Mesodermal cell (in vitro differentiated cells): Measurements from ENCODE around the gene EPS8L2.

Experiments
- H3K27ac ChIP-seq: 2 replicates; pipeline ENCODE4 v1.7.0; 2013; ENCODE audit warnings: mild to moderate bottlenecking, low read depth, low read length, moderate library complexity; ENCODE audit not compliant: severe bottlenecking
- H3K36me3 ChIP-seq: 2 replicates; pipeline ENCODE4 v1.7.1; 2013; ENCODE audit warnings: mild to moderate bottlenecking, low read length, moderate library complexity; ENCODE audit not compliant: control insufficient read depth, insufficient read depth
- H3K4me1 ChIP-seq: one replicate; pipeline ENCODE4 v1.7.1; 2013; ENCODE audit warnings: mild to moderate bottlenecking, low read length; ENCODE audit not compliant: insufficient read depth, control insufficient read depth, poor library complexity, severe bottlenecking
- H3K4me3 ChIP-seq: 2 replicates; pipeline ENCODE4 v1.7.0; 2013; ENCODE audit warnings: low read length, control low read depth, mild to moderate bottlenecking; ENCODE audit not compliant: insufficient read depth, poor library complexity, severe bottlenecking; ENCODE audit errors: extremely low read depth
- H3K9me3 ChIP-seq: 2 replicates; pipeline ENCODE4 v1.7.1; 2013; ENCODE audit warnings: mild to moderate bottlenecking, low read length, moderate library complexity; ENCODE audit not compliant: control insufficient read depth
- WGBS, 2 experiments: methylation state at CpG; one replicate each; pipeline ENCODE4 v1.1.5; 2013; ENCODE audit warnings: missing lambda C conversion rate in 2 of 2; ENCODE audit not compliant: insufficient coverage in 2 of 2; 5-methylcytosine and 5-hydroxymethylcytosine counted together

Gene EPS8L2

DNA sequence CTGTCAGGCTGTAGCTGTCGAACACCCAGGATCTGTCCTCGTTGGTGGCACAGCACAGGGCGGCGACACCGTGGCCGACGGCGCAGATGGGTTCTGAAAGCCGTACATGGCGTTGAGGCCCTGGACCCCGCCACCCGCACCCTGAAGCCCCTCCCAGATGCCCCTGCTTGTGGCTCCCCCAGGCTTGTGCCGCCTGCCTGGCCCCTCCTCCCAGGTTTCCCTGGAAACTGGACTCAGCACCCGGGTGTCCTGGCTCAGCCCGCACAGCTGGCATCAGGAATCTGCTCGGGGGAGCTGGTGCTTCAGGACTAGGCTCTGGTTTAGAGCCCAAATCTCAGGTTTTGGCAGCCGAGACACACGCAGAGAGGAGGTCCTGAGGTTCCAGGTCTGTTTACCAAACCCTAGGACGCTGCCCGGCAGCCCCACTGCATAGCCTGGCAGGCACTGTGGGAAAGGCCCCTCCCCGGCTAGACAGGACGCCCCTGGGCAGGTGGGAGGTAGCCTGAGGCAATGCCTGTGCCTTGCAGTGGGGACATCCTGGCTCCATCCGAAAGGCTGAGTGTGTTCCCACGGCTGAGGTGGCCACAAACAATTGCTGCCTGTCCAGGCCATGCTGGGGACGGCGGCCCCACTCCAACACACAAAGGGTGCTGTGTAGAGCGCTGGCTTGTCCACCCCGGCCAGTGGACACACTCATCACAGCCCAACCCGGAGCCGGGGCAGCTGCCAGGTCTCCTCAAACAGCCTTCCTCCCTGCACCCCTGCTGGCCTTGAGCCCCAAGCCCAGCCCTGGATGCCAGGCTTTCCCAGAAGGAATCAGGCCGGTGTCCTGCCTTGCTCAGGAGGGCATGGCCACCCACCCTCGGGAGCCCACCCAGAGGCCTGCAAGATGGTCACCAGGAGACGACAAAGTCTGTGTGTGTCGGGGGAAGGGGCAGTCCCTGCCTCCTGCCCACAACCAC is 66.7 kb downstream of the EPS8L2 start:
- WGBS, 2 experiments: 89 to 90% methylated on average over 34 of the region's 34 CpGs
- Histone ChIP-seq H3K36me3 (peaks cover 60% of the 10 kb centered on the region), H3K4me1 (peaks cover 9% of the 10 kb centered on the region), H3K27ac (no peak overlapping the region), H3K4me3 (no peak overlapping the region), H3K9me3 (no peaks in the 10 kb centered on the region)

GRCh38 chr11:773425-773824 is 67.4 kb downstream of the EPS8L2 start:
- Histone ChIP-seq H3K36me3 (peaks cover 60% of the 10 kb centered on the region), H3K27ac (no peak overlapping the region), H3K4me3 (no peak overlapping the region), H3K4me1 (peaks cover 9% of the 10 kb centered on the region), H3K9me3 (no peaks in the 10 kb centered on the region)
- WGBS, 2 experiments: 93 to 100% methylated on average over 5 of the region's 5 CpGs

DNA sequence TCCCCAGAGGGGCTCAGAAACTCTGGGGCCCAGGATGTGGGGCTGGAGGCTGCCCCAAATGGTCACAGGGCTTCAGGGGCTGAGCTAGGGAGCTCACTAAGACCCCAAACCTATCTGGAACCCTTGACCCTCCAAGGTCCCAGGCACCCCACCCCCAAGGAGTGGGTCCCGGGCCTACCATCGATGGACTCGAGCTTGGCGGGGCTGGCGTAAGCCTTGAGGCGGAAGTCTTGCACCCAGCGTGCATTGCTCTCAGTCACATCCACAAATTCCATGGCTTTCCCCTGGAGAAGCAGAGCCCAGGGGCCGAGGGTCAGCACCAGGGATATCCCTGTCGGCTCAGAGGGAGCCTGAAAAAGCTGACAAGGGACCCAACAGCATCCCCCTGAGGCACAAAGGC is 67.8 kb downstream of the EPS8L2 start:
- Histone ChIP-seq H3K4me1 (peaks cover 9% of the 10 kb centered on the region), H3K9me3 (no peaks in the 10 kb centered on the region), H3K27ac (no peak overlapping the region), H3K4me3 (no peak overlapping the region), H3K36me3 (peaks cover 58% of the 10 kb centered on the region)
- 97 to 98% methylated on average over 9 of the region's 9 CpGs for WGBS, 2 experiments

DNA sequence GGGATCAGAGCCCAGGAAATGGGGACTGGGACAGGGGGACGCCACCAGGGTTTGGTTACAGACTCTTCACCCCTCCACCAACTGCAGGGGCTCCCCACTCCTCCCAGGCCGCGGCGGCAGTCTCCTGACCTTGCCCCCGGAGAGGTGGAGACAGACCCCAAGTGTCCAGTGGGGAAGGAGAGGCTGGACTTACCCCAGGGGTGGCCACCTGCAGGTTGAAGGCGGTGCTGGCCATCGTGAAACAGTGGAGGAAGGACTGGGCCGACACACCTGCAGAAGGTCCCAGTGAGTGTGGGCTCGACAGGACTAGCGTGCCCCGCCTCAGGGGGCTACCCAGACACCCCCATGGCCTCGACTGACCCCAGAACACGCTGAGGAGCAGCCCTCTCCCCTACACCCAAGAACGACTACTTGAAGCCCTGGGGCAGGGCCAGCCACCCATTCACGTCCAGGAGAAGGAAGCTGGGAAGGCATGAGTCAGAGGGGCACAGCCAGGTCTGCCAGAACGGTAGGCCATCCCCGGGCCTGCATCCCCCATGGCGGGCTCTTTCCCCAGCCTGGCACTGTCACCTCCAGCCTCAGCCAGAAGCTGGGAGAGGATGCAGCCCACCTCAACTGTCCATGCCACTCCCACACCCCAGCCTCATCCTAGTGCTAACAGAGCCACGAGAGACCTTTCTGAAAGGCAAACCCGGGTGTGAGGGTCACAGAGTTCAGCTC is 69.0 kb downstream of the EPS8L2 start:
- WGBS, 2 experiments: 83 to 88% methylated on average over 13 to 17 of the region's 20 CpGs
- Histone ChIP-seq H3K9me3 (no peaks in the 10 kb centered on the region), H3K4me1 (peaks cover 9% of the 10 kb centered on the region), H3K36me3 (peaks cover 59% of the 10 kb centered on the region), H3K27ac (no peak overlapping the region), H3K4me3 (peak overlapping the region; percentile 93)

DNA sequence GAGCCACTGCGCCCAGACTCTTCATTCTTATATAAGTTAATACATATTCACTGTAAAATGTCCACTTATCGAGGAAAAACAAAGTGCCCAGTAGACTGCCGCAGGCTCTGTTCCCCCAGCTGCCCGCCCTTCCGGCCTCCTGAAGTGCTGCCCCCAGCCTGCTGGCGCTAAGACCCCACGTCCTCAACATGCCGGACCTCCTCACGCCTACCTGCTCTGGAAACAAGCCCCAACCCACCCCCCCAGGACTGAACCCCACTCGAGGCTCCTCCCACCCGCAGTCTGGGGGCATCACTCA is 70.2 kb downstream of the EPS8L2 start:
- no peak overlapping the region for H3K27ac ChIP-seq
- peaks cover 9% of the 10 kb centered on the region for H3K4me1 ChIP-seq
- no peaks in the 10 kb centered on the region for H3K9me3 ChIP-seq
- WGBS, 2 experiments: 24 to 42% methylated on average over 5 to 9 of the region's 11 CpGs
- H3K4me3 ChIP-seq: peak overlapping the region; percentile 93
- peaks cover 51% of the 10 kb centered on the region for H3K36me3 ChIP-seq

GRCh38 chr11:776561-777287 is 70.7 kb downstream of the EPS8L2 start:
- Histone ChIP-seq H3K36me3 (peaks cover 46% of the 10 kb centered on the region), H3K9me3 (no peaks in the 10 kb centered on the region), H3K27ac (peak overlapping the region; percentile 86), H3K4me1 (peaks cover 9% of the 10 kb centered on the region), H3K4me3 (peak overlapping the region; percentile 93)
- WGBS, 2 experiments: 0 to 1% methylated on average over 34 to 38 of the region's 65 CpGs
